Karpas-422 (cell line): ENCODE results near the gene HOXC9. TPM values are rescaled to one million over a fixed set of nuclear protein-coding genes. Genes with fewer than 3 reads are reported as not detected.
A peak's percentile ranks its signal among the peaks of the same experiment; 100 is the strongest.

ENCODE experiments used
- DNase-seq: peaks from one replicate; pipeline ENCODE4 v3.0.0-alpha.2; 2015
- H2AFZ ChIP-seq: fragments of 200-600 bp; sonication (generic); 2 replicates; pipeline ENCODE4 v1.6.1; 2014; ENCODE audit warnings: antibody characterized with exemption, low read length, mixed read lengths
- H3K27ac ChIP-seq: fragments of 200-600 bp; sonication (generic); 2 replicates; pipeline ENCODE4 v1.5.1; 2014; ENCODE audit warnings: mild to moderate bottlenecking, low read length, moderate library complexity
- H3K27me3 ChIP-seq: fragments of 200-600 bp; sonication (generic); 2 replicates; pipeline ENCODE4 v1.6.1; 2014; ENCODE audit warnings: low read length, mixed read lengths
- H3K36me3 ChIP-seq: fragments of 200-600 bp; sonication (generic); 2 replicates; pipeline ENCODE4 v1.6.1; 2014; ENCODE audit warnings: low read length, mixed read lengths; ENCODE audit not compliant: insufficient read depth
- H3K4me1 ChIP-seq: fragments of 200-600 bp; sonication (generic); 2 replicates; pipeline ENCODE4 v1.6.1; 2014; ENCODE audit warnings: mild to moderate bottlenecking, low read length, mixed read lengths
- H3K4me2 ChIP-seq: fragments of 200-600 bp; sonication (generic); 2 replicates; pipeline ENCODE4 v1.6.1; 2014; ENCODE audit warnings: low read length, low read depth, mild to moderate bottlenecking; ENCODE audit not compliant: poor library complexity, severe bottlenecking
- H3K4me3 ChIP-seq: fragments of 200-600 bp; sonication (generic); 2 replicates; pipeline ENCODE4 v1.5.1; 2014; ENCODE audit warnings: mild to moderate bottlenecking, antibody characterized with exemption, low read length, mixed read lengths
- H3K79me2 ChIP-seq: fragments of 200-600 bp; sonication (generic); 2 replicates; pipeline ENCODE4 v1.6.1; 2014; ENCODE audit warnings: mild to moderate bottlenecking, low read length, mixed read lengths
- H3K9ac ChIP-seq: fragments of 200-600 bp; sonication (generic); 2 replicates; pipeline ENCODE4 v1.6.0; 2014; ENCODE audit warnings: low read length
- H3K9me2 ChIP-seq: fragments of 200-600 bp; sonication (generic), shearing (Covaris generic); replicated peaks from 2 replicates; pipeline ENCODE4 v1.6.0; 2014; ENCODE audit warnings: mild to moderate bottlenecking, low read length, moderate library complexity; ENCODE audit not compliant: insufficient read depth
- H3K9me3 ChIP-seq: fragments of 300-700, 200-600 bp; sonication (generic); 2 replicates; pipeline ENCODE4 v1.6.1; 2014; ENCODE audit warnings: low read length, mixed read lengths
- H4K20me1 ChIP-seq: fragments of 200-600 bp; sonication (generic); 2 replicates; pipeline ENCODE4 v1.6.1; 2014; ENCODE audit warnings: mild to moderate bottlenecking, antibody characterized with exemption, low read length, low read depth; ENCODE audit not compliant: insufficient read depth
- total RNA-seq: library from RNA; depleted of rRNA; stranded (reverse); fragments of >200 nt; shearing (Covaris generic); gene quantifications from 2 replicates; pipeline ENCODE4 v1.2.3, GENCODE V29; 2014; ENCODE audit warnings: low replicate concordance

The HOXC9 gene
- total RNA-seq, 1 experiment from 2014 or later, result not detected

DNA sequence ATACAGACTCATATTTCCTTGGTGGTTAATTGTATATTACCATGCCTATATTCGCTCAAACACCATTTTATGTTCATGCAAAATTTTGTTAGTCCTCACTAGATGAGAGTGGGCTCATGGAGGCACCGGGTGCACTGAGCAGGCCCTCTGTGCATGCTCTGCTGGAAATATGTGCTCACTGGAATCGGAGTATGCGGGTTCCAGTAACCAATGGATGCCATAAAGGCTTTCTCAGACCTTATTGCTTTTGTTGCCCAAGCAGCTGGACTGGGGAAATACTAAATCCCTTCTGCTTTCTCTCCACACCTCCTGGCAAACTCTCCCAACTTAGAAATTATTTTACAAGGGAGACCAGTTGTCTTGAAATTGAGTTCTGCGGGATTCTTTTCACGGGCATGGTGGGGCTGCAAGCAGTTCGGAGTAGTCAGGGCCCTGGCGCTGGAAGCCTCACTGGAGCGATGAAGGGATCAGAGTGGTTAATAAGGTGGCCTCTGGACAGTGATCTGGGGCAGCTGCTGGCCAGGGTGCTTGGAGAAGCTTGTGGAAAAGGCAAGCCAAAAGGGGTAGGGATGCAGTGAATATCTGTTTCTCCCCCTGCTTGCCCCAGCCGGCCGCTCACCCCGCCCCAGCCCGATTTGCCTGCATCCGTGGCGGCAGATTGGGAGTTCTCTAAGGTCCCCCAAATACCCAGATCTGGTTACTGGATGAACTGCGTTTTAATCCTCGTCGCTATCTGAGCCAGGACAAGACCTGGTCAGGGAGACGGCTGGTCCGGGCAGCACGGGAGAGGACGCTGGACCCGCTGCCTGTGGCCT is 20.8 kb downstream of the HOXC9 start:
- H3K4me1 ChIP-seq, result peaks cover 25% of the 10 kb centered on the region
- H2AFZ ChIP-seq, result no peak overlapping the region
- no peaks in the 10 kb centered on the region for H3K27me3 ChIP-seq
- no peaks in the 10 kb centered on the region for H3K36me3 ChIP-seq
- no peak overlapping the region for H3K4me2 ChIP-seq
- no peaks in the 10 kb centered on the region for H3K79me2 ChIP-seq
- H4K20me1 ChIP-seq, result no peaks in the 10 kb centered on the region
- H3K9me2 ChIP-seq, result no peaks in the 10 kb centered on the region
- no peak for DNase-seq
- H3K27ac ChIP-seq, result no peak overlapping the region
- no peak overlapping the region for H3K4me3 ChIP-seq
- no peaks in the 10 kb centered on the region for H3K9me3 ChIP-seq
- no peak overlapping the region for H3K9ac ChIP-seq

DNA sequence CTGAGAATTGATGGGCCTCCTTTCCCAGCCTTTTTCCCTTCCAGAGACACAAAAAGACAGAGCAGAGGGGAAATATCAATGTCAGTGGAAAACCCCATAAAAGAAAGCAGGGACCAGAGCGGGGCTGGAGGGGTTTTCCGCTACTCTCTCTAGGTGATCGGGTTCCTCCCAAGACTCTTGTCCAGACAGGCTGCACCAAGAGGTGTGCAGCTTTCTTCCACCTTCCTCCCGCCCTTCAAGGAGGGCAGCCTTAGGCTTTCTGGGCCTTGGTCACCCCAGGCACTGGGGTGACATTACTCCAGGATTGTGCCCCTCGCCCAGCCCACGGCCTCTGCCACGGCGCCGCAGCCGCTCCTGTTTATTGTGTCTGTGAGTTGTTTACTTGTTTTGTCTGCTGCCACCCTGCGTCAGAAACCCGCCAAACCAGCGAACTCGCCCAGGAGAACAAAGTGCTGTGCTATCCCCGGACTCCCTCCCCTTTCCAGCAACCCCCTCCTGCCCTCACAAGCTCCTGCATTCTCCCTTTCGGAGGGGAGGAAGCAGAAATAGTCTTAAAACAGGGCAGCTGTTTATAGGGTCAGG is 21.6 kb downstream of the HOXC9 start:
- Histone ChIP-seq H3K9me3 (no peaks in the 10 kb centered on the region), H3K79me2 (no peaks in the 10 kb centered on the region), H3K27ac (no peak overlapping the region), H3K9ac (no peak overlapping the region), H3K4me3 (no peak overlapping the region), H3K9me2 (no peaks in the 10 kb centered on the region), H3K27me3 (peaks cover 2% of the 10 kb centered on the region; the same call in 1 of the 2 replicates), H3K4me2 (no peak overlapping the region), H2AFZ (no peak overlapping the region; the same call in 1 of the 2 replicates), H3K4me1 (peaks cover 32% of the 10 kb centered on the region), H3K36me3 (no peaks in the 10 kb centered on the region), H4K20me1 (no peaks in the 10 kb centered on the region)
- no peak for DNase-seq

DNA sequence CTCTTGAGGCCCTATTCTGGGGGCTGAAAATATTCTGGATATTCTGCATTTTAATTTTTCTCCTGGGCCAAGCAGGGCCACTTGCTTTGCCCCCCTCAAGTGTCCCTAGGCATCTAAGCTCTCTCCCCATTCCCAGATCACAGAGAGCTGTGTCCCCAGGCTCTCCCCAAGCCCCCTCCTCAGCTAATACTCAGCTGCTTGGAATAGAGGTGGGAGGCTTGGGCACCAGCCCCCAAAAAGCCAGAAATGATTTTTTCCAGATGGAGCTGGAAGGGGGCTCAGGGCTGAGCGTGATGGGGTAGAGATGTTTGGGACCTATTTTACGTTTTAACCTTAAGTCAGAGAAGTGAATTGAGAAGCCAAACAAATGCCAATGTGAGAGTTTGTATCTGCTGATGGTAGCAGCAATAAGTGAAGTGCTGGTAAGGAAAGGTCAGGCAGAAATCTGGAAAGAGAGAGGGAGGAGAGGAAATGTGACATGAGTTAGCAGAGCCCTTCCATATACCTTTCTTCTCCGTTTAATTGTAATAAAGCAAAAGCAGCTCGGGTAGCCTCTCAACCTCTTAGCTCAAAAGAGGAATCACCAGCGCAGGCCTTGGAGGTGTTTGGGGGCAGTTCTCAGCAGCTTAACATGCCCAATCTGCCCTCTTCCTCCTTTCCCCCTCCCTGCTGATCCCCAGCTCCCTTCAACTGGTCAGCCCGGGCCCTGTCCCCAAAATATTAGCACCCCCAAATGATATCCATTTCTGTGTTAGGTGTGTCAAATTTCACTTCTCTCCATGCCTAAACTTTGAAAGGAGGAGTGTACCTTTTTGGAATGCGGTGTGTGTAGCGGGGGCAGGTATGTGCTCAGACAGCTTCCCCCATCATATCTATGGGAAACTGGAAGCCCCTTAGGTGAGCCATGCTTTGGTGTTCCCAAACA is 23.3 kb downstream of the HOXC9 start:
- no peak for DNase-seq
- H3K9me3 ChIP-seq, result no peaks in the 10 kb centered on the region
- H3K9ac ChIP-seq, result no peak overlapping the region
- no peak overlapping the region for H3K27ac ChIP-seq
- H3K27me3 ChIP-seq, result peaks cover 2% of the 10 kb centered on the region; the same call in 1 of the 2 replicates
- no peaks in the 10 kb centered on the region for H3K79me2 ChIP-seq
- no peaks in the 10 kb centered on the region for H3K9me2 ChIP-seq
- no peak overlapping the region for H2AFZ ChIP-seq
- no peaks in the 10 kb centered on the region for H3K36me3 ChIP-seq
- H4K20me1 ChIP-seq, result no peaks in the 10 kb centered on the region
- peaks cover 26% of the 10 kb centered on the region for H3K4me1 ChIP-seq
- H3K4me3 ChIP-seq, result no peak overlapping the region
- no peak overlapping the region for H3K4me2 ChIP-seq

DNA sequence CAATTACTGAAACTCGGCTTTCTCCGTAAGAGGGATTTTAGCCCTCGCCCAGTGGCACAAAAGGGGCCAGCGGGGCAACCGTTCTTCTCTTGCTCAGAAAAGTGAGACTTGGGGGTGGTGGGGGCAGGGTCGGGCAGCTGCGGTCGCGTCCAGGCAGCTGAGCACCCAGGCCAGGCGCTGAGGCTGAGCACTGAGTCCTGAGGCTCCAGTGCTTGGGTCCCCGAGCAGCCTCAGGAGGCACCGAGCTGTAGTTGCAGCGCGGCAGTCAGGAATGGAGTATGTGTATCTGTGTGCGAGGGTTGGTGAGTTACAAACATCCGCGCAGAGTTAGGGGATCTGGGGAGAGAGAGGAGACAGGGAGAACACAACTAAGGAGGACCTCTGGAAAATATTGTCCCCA is 24.2 kb downstream of the HOXC9 start:
- Histone ChIP-seq H2AFZ (no peak overlapping the region), H3K4me2 (no peak overlapping the region), H3K9ac (no peak overlapping the region), H3K4me1 (peaks cover 20% of the 10 kb centered on the region), H3K9me3 (no peaks in the 10 kb centered on the region), H3K27ac (no peak overlapping the region), H3K4me3 (no peak overlapping the region), H3K9me2 (no peaks in the 10 kb centered on the region), H4K20me1 (no peaks in the 10 kb centered on the region), H3K27me3 (peaks cover 2% of the 10 kb centered on the region; the same call in 1 of the 2 replicates), H3K79me2 (no peaks in the 10 kb centered on the region), H3K36me3 (no peaks in the 10 kb centered on the region)
- DNase-seq, result no peak

DNA sequence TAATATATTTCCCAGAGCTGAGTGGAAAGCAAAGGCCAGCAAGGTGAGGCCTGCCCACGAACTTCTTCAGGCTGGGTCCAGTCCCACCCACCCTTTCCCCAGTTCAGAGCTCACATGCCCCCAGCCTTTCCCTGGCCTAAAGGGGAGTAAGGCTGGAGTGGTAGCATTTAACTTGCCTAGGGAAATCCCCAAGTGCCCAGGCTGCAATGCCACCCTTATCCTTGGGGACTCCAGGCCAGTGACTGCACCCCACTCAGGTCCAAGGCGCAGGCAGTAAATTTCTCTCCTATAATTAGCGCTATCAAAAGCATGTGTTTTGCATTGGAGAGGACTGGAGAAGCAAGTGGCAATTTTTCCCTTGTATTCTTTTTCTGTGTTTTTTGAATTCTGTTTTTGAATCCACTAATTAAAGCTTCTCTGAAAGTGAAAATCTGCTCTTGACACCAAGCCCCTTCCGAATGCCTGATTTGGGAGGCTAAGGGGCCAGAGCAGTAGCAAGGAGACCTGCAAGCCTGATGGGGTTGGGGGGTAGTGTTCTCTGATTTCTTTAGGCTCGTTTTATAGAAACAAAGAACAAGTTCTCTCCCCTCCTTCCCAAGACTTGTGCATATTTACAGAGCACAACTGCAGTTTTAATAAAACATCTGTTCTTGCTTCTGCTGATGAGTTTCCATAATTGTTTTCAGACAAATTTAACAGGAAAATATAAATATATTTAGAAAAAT is 24.8 kb downstream of the HOXC9 start:
- DNase-seq, result no peak
- Histone ChIP-seq H3K36me3 (no peaks in the 10 kb centered on the region), H3K27me3 (peaks cover 2% of the 10 kb centered on the region; the same call in 1 of the 2 replicates), H3K27ac (no peak overlapping the region), H4K20me1 (no peaks in the 10 kb centered on the region), H3K4me3 (no peak overlapping the region), H3K79me2 (no peaks in the 10 kb centered on the region), H3K9me3 (no peaks in the 10 kb centered on the region), H3K9me2 (no peaks in the 10 kb centered on the region), H3K4me1 (peaks cover 20% of the 10 kb centered on the region), H3K4me2 (no peak overlapping the region), H2AFZ (no peak overlapping the region), H3K9ac (no peak overlapping the region)

DNA sequence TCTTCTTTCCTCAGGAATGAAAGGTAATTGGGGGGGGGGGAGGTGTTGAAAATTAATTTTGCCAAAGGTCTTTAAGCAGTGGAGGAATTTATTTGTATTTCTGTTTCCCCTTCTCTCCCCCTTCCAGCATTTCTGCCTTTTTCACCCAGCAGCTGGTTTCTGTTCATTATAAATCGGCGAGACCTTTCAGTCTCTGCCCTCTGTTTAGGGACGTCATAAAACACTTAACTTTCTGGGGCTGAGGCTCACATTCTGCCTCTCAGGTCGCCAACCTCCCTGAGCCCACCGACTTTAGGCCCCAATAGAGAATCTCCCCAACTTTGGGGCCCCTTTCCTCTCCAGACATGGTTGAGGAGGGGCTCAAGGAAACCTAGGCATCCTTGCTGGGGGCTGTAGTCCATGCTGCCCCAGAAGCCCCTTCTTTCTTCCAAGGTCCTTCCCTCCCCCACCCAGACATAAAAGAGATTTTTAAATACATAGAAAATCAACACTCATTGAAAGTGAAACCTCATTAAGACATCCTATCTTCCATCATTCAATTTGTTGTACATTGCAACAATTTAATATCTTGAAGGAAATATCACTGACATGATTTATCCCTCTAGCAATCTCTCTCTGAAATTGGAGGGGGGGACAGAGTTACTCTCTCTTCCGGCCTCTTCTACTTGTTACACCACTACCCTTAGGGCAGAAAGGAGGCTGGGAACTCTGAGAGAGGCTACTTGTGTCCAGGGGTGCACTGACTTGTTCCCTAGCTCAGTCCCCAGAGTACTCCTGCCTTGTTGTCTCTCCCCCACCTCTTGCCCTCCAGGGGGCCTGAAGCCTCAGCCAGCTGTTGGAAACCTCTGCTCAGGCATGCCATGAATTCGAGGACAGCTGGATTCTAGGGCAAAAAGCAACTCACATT is 25.8 kb downstream of the HOXC9 start:
- no peak overlapping the region for H3K27ac ChIP-seq
- no peaks in the 10 kb centered on the region for H3K9me3 ChIP-seq
- peak overlapping the region; percentile 17 for H3K4me2 ChIP-seq
- H3K36me3 ChIP-seq, result no peaks in the 10 kb centered on the region
- H3K9me2 ChIP-seq, result no peaks in the 10 kb centered on the region
- H3K27me3 ChIP-seq, result peaks cover 2% of the 10 kb centered on the region; the same call in 1 of the 2 replicates
- no peaks in the 10 kb centered on the region for H3K79me2 ChIP-seq
- peak overlapping the region; percentile 45 for H3K9ac ChIP-seq
- H4K20me1 ChIP-seq, result no peaks in the 10 kb centered on the region
- no peak overlapping the region for H3K4me3 ChIP-seq
- no peak for DNase-seq
- H2AFZ ChIP-seq, result peak overlapping the region; percentile 67; the same call in 1 of the 2 replicates
- peaks cover 20% of the 10 kb centered on the region for H3K4me1 ChIP-seq
